Skeletal muscle tissue (tissue), 4 donors: Measurements from ENCODE around the gene SEZ6L. TPM values are rescaled to one million over a fixed set of nuclear protein-coding genes. Genes with fewer than 3 reads are reported as not detected.

Source experiments
- H3K27ac ChIP-seq: one replicate; pipeline ENCODE4 v1.7.0; 2013; ENCODE audit warnings: mild to moderate bottlenecking, low read depth, low read length, inconsistent platforms
- H3K27me3 ChIP-seq, 3 donors: one replicate each; pipeline ENCODE4 v1.7.0; 2013; ENCODE audit warnings: low read length in 3 of 3; ENCODE audit not compliant: control insufficient read depth in 3 of 3, insufficient read depth in 3 of 3
- H3K36me3 ChIP-seq, 3 donors: one replicate each; pipeline ENCODE4 v1.7.0; 2013; ENCODE audit warnings: low read length in 3 of 3; ENCODE audit not compliant: control insufficient read depth in 3 of 3, insufficient read depth in 3 of 3
- H3K4me1 ChIP-seq, 3 donors: one replicate each; pipeline ENCODE4 v1.7.0; 2013; ENCODE audit warnings: low read length in 3 of 3, mild to moderate bottlenecking in 3 of 3; ENCODE audit not compliant: control insufficient read depth in 3 of 3, insufficient read depth in 3 of 3
- H3K4me3 ChIP-seq, 3 donors: one replicate each; pipeline ENCODE4 v1.7.0; 2013; ENCODE audit warnings: low read length in 3 of 3
- H3K9ac ChIP-seq, 3 donors: one replicate each; pipeline ENCODE4 v1.7.0; 2013; ENCODE audit warnings: low read length in 3 of 3, mild to moderate bottlenecking in 3 of 3, moderate library complexity in 2 of 3, low read depth in 1 of 3
- H3K9me3 ChIP-seq, 3 donors: one replicate each; pipeline ENCODE4 v1.7.0; 2013; ENCODE audit warnings: low read length in 3 of 3; ENCODE audit not compliant: control insufficient read depth in 3 of 3
- total RNA-seq: library from RNA; depleted of rRNA; stranded (reverse); fragments of >200 nt; gene quantifications from one replicate; pipeline ENCODE4 v1.2.3, GENCODE V29; 2014
- donor health status: Osteomylitis.

The SEZ6L gene
- total RNA-seq: 0.52 TPM

GRCh38 chr22:26169315-26170111 lies at the start of gene SEZ6L:
Gene SEZ6L (plus strand): TSS chr22:26169462. CDS start chr22:26169670, 208 bp downstream.
- H3K36me3 ChIP-seq: no peaks in the 10 kb centered on the region
- no peak within 1 kb of the TSS for H3K27ac ChIP-seq
- peak within 1 kb of the TSS; percentile 30 to 41 (median 37) for H3K4me3 ChIP-seq
- no peak within 1 kb of the TSS for H3K9ac ChIP-seq
- H3K4me1 ChIP-seq: peaks cover 0 to 6% (median 4%) of the 10 kb centered on the region in 3 donors
- peaks cover 35 to 50% (median 44%) of the 10 kb centered on the region in 3 donors for H3K27me3 ChIP-seq
- no peaks in the 10 kb centered on the region for H3K9me3 ChIP-seq

- peaks cover 0 to 2% (median 0%) of the 10 kb centered on the region in 3 donors for H3K9me3 ChIP-seq
- H3K27me3 ChIP-seq: peaks cover 0 to 15% (median 6%) of the 10 kb centered on the region in 3 donors
- H3K4me1 ChIP-seq: no peaks in the 10 kb centered on the region
- H3K27ac ChIP-seq: no peak overlapping the region
- no peak overlapping the region for H3K9ac ChIP-seq
- no peaks in the 10 kb centered on the region for H3K36me3 ChIP-seq
- H3K4me3 ChIP-seq: no peak overlapping the region
Observed at GRCh38 chr22:26122920-26123468, 46.3 kb upstream of the SEZ6L start.

- no peak overlapping the region for H3K9ac ChIP-seq
- H3K36me3 ChIP-seq: no peaks in the 10 kb centered on the region
- H3K4me3 ChIP-seq: no peak overlapping the region
- peaks cover 0 to 20% (median 6%) of the 10 kb centered on the region in 3 donors for H3K27me3 ChIP-seq
- no peak overlapping the region for H3K27ac ChIP-seq
- H3K9me3 ChIP-seq: peaks cover 0 to 2% (median 0%) of the 10 kb centered on the region in 3 donors
- H3K4me1 ChIP-seq: no peaks in the 10 kb centered on the region
Observed at GRCh38 chr22:26124991-26125725, 44.1 kb upstream of the SEZ6L start.

- H3K9me3 ChIP-seq: peaks cover 0 to 2% (median 0%) of the 10 kb centered on the region in 3 donors
- H3K27me3 ChIP-seq: peaks cover 3 to 23% (median 11%) of the 10 kb centered on the region in 3 donors
- no peaks in the 10 kb centered on the region for H3K36me3 ChIP-seq
- H3K4me1 ChIP-seq: no peaks in the 10 kb centered on the region
- no peak overlapping the region for H3K4me3 ChIP-seq
- H3K27ac ChIP-seq: no peak overlapping the region
- no peak overlapping the region for H3K9ac ChIP-seq
Observed at GRCh38 chr22:26127126-26127525, 42.1 kb upstream of the SEZ6L start.

GRCh38 chr22:26127556-26127955 lies 41.7 kb upstream of the SEZ6L start:
- Histone ChIP-seq H3K9me3 (peaks cover 0 to 2% (median 0%) of the 10 kb centered on the region in 3 donors), H3K4me3 (no peak overlapping the region)

GRCh38 chr22:26131589-26132154 lies 37.6 kb upstream of the SEZ6L start:
- Histone ChIP-seq H3K9ac (no peak overlapping the region), H3K4me1 (no peaks in the 10 kb centered on the region), H3K36me3 (no peaks in the 10 kb centered on the region), H3K9me3 (no peaks in the 10 kb centered on the region), H3K27ac (no peak overlapping the region), H3K4me3 (no peak overlapping the region), H3K27me3 (peaks cover 15 to 25% (median 20%) of the 10 kb centered on the region in 3 donors)

More at GRCh38 chr22:26127556-26127955, 41.7 kb upstream of the SEZ6L start:
- Histone ChIP-seq H3K4me1 (no peaks in the 10 kb centered on the region), H3K27ac (no peak overlapping the region), H3K36me3 (no peaks in the 10 kb centered on the region), H3K27me3 (peaks cover 3 to 23% (median 12%) of the 10 kb centered on the region in 3 donors), H3K9ac (no peak overlapping the region)

- H3K9ac ChIP-seq: no peak overlapping the region
- H3K27me3 ChIP-seq: peaks cover 26 to 28% (median 27%) of the 10 kb centered on the region in 3 donors
- H3K4me3 ChIP-seq: no peak overlapping the region
- H3K4me1 ChIP-seq: no peaks in the 10 kb centered on the region
- no peaks in the 10 kb centered on the region for H3K36me3 ChIP-seq
- H3K9me3 ChIP-seq: no peaks in the 10 kb centered on the region
- no peak overlapping the region for H3K27ac ChIP-seq
Observed at GRCh38 chr22:26134654-26135330, 34.5 kb upstream of the SEZ6L start.

- peaks cover 26 to 28% (median 26%) of the 10 kb centered on the region in 3 donors for H3K27me3 ChIP-seq
- H3K9ac ChIP-seq: no peak overlapping the region
- H3K9me3 ChIP-seq: no peaks in the 10 kb centered on the region
- no peak overlapping the region for H3K27ac ChIP-seq
- no peak overlapping the region for H3K4me3 ChIP-seq
- no peaks in the 10 kb centered on the region for H3K36me3 ChIP-seq
- H3K4me1 ChIP-seq: no peaks in the 10 kb centered on the region
Observed at GRCh38 chr22:26135806-26136205, 33.5 kb upstream of the SEZ6L start.

- Histone ChIP-seq H3K27ac (no peak overlapping the region), H3K9me3 (no peaks in the 10 kb centered on the region), H3K4me1 (no peaks in the 10 kb centered on the region), H3K4me3 (no peak overlapping the region), H3K27me3 (peaks cover 15 to 19% (median 18%) of the 10 kb centered on the region in 3 donors), H3K9ac (no peak overlapping the region), H3K36me3 (no peaks in the 10 kb centered on the region)
Observed at GRCh38 chr22:26139310-26139709, 30.0 kb upstream of the SEZ6L start.
